Lower lobe of right lung (tissue), 2 donors: ENCODE data around the gene JOSD2. TPM values are rescaled to one million over a fixed set of nuclear protein-coding genes. Genes with fewer than 3 reads are reported as not detected.

Source experiments
- ATAC-seq, 2 donors: fragments of 200-7000 bp; cut with Tn5 transposase; one replicate each; pipeline ENCODE4 v1.9.1; 2020 to 2022; ENCODE audit warnings: mild to moderate bottlenecking in 2 of 2, moderate library complexity in 2 of 2
- DNase-seq: peaks from one replicate; pipeline ENCODE4 v3.0.0-alpha.2; 2020
- H3K27ac ChIP-seq: fragments of 200-600 bp; one replicate; pipeline ENCODE4 v1.8.0; 2022
- H3K27me3 ChIP-seq: fragments of 200-600 bp; one replicate; pipeline ENCODE4 v1.8.0; 2022; ENCODE audit warnings: low read depth
- H3K36me3 ChIP-seq: fragments of 200-600 bp; one replicate; pipeline ENCODE4 v1.8.0; 2022; ENCODE audit warnings: mild to moderate bottlenecking
- H3K4me1 ChIP-seq: fragments of 200-600 bp; one replicate; pipeline ENCODE4 v1.8.0; 2022
- H3K4me3 ChIP-seq: fragments of 200-600 bp; one replicate; pipeline ENCODE4 v1.8.0; 2022; ENCODE audit warnings: mild to moderate bottlenecking
- H3K9me3 ChIP-seq: fragments of 200-600 bp; one replicate; pipeline ENCODE4 v1.8.0; 2022
- CTCF ChIP-seq: fragments of 200-600 bp; IDR thresholded peaks from one replicate; pipeline ENCODE4 v1.8.0; 2022; ENCODE audit warnings: antibody characterized with exemption, mild to moderate bottlenecking
- intact Hi-C: fragments of 100-400 bp; cut with DNase I; formaldehyde crosslinking; loops from one replicate; pipeline ENCODE4 v1.11.0; 2022
- total RNA-seq: library from RNA; stranded (reverse); fragmentation: NEBNext Ultra II Directional; extraction: Animal tissue kit (Norgen Biotek cat#: 25700); gene quantifications from one replicate; pipeline ENCODE4 v1.2.1, GENCODE V29; 2021
- donor health status: DM: no; HTN: yes; CAD: no; lungs with severe emphysema.

The JOSD2 gene
- total RNA-seq, 1 donor from 2014 or later: 40.4 TPM

- no peak overlapping the region for H3K4me3 ChIP-seq
- H3K27ac ChIP-seq: no peak overlapping the region
- no peaks in the 10 kb centered on the region for H3K9me3 ChIP-seq
- no peak for TF ChIP-seq CTCF
- ATAC-seq: no peak
- H3K4me1 ChIP-seq: no peaks in the 10 kb centered on the region
- intact Hi-C loops: no loop called here
- H3K36me3 ChIP-seq: no peaks in the 10 kb centered on the region
- DNase-seq: no peak
- peaks cover 9% of the 10 kb centered on the region for H3K27me3 ChIP-seq
These were observed 46.6 kb downstream of the JOSD2 start for GRCh38 chr19:50464348-50464747.

GRCh38 chr19:50462970-50463369 is 48.0 kb downstream of the JOSD2 start:
- Histone ChIP-seq H3K27me3 (peaks cover 19% of the 10 kb centered on the region), H3K36me3 (no peaks in the 10 kb centered on the region), H3K4me1 (no peaks in the 10 kb centered on the region), H3K4me3 (no peak overlapping the region), H3K27ac (no peak overlapping the region), H3K9me3 (no peaks in the 10 kb centered on the region)
- ATAC-seq (no peak), DNase-seq (no peak)
- intact Hi-C loops: no loop called here
- no peak for TF ChIP-seq CTCF

GRCh38 chr19:50461066-50461875 is 49.7 kb downstream of the JOSD2 start:
- Histone ChIP-seq H3K27ac (no peak overlapping the region), H3K27me3 (peaks cover 28% of the 10 kb centered on the region), H3K4me1 (no peaks in the 10 kb centered on the region), H3K36me3 (no peaks in the 10 kb centered on the region), H3K4me3 (no peak overlapping the region), H3K9me3 (no peaks in the 10 kb centered on the region)
- no peak for DNase-seq
- intact Hi-C loops: no loop called here
- peak; percentile 80 to 86 for ATAC-seq
- peak; percentile 79 for TF ChIP-seq CTCF

GRCh38 chr19:50460161-50460765 is 50.7 kb downstream of the JOSD2 start:
- DNase-seq (no peak), ATAC-seq (peak in 1 of 2 donors; percentile 23)
- intact Hi-C loops: no loop called here
- Histone ChIP-seq H3K27ac (no peak overlapping the region), H3K4me3 (no peak overlapping the region), H3K9me3 (no peaks in the 10 kb centered on the region), H3K27me3 (peaks cover 28% of the 10 kb centered on the region), H3K4me1 (no peaks in the 10 kb centered on the region), H3K36me3 (no peaks in the 10 kb centered on the region)
- TF ChIP-seq CTCF: no peak

GRCh38 chr19:50459638-50460037 is 51.4 kb downstream of the JOSD2 start:
- Histone ChIP-seq H3K4me1 (no peaks in the 10 kb centered on the region), H3K36me3 (no peaks in the 10 kb centered on the region), H3K27me3 (peaks cover 28% of the 10 kb centered on the region), H3K4me3 (no peak overlapping the region), H3K27ac (no peak overlapping the region), H3K9me3 (no peaks in the 10 kb centered on the region)
- TF ChIP-seq CTCF: no peak
- intact Hi-C loops: no loop called here
- ATAC-seq: no peak
- DNase-seq: no peak
